Thyroid gland (tissue), 4 donors: ENCODE results near the gene OR2V2. TPM values are rescaled to one million over a fixed set of nuclear protein-coding genes. Genes with fewer than 3 reads are reported as not detected.

Experiments
- DNase-seq, 2 donors: peaks; one replicate each; pipeline ENCODE4 v3.0.0-alpha.2; 2019
- H3K27ac ChIP-seq, 3 donors: fragments of 200-600 bp; sonication (generic); 1 replicate in 2 of 3; 2 replicates in 1 of 3; pipeline ENCODE4 v1.5.1; 2016 to 2019; ENCODE audit warnings: mild to moderate bottlenecking in 1 of 3, moderate library complexity in 1 of 3
- H3K27me3 ChIP-seq: fragments of 200-600 bp; sonication (generic); one replicate; pipeline ENCODE4 v1.5.1; 2019
- H3K36me3 ChIP-seq, 2 donors: fragments of 200-600 bp; sonication (generic); one replicate each; pipeline ENCODE4 v1.5.1; 2016 to 2019
- H3K4me1 ChIP-seq, 2 donors: fragments of 200-600 bp; sonication (generic); one replicate each; pipeline ENCODE4 v1.5.1; 2017 to 2019
- H3K4me3 ChIP-seq, 3 donors: fragments of 200-600 bp; sonication (generic); replicated peaks in 1 of 3; 1 replicate in 2 of 3; 2 replicates in 1 of 3; pipeline ENCODE4 v1.5.1; 2016; ENCODE audit warnings: mild to moderate bottlenecking in 1 of 3
- H3K9me3 ChIP-seq: fragments of 200-600 bp; sonication (generic); one replicate; pipeline ENCODE4 v1.5.1; 2017
- CTCF ChIP-seq, 6 experiments: fragments of 200-600 bp in 3 of 6; fragments of 450-650 bp in 3 of 6; sonication (generic) in 3 of 6; IDR thresholded peaks; one replicate each; pipeline ENCODE4 v1.5.1; 2016 to 2019; ENCODE audit warnings: antibody characterized with exemption in 6 of 6, mild to moderate bottlenecking in 2 of 6, inconsistent platforms in 1 of 6, moderate library complexity in 1 of 6
- POLR2A ChIP-seq, 2 donors: fragments of 450-650 bp; IDR thresholded peaks; one replicate each; pipeline ENCODE4 v1.6.1; 2017; ENCODE audit warnings: antibody characterized with exemption in 2 of 2, mild to moderate bottlenecking in 2 of 2, moderate library complexity in 1 of 2
- WGBS, 2 donors: methylation state at CpG; one replicate each; pipeline ENCODE4 v1.1.5; 2017; 5-methylcytosine and 5-hydroxymethylcytosine counted together
- intact Hi-C: fragments of 100-400 bp; cut with DNase I; formaldehyde crosslinking; loops from one replicate; pipeline ENCODE4 v1.15.1; 2023
- total RNA-seq, 4 donors: library from RNA; depleted of rRNA; stranded (reverse); fragments of >200 nt; gene quantifications; one replicate each; pipeline ENCODE4 v1.2.3, GENCODE V29; 2016

Gene OR2V2
- total RNA-seq, 4 donors from 2014 or later, result not detected

- peaks cover 7% of the 10 kb centered on the region for H3K27me3 ChIP-seq
- intact Hi-C loops, result no loop called here
- H3K4me3 ChIP-seq, result no peak overlapping the region
- no peak overlapping the region for H3K27ac ChIP-seq
- no peaks in the 10 kb centered on the region for H3K9me3 ChIP-seq
- 72 to 87% methylated on average over 5 of the region's 5 CpGs for WGBS, 2 donors
- no peak for TF ChIP-seq CTCF (IDR thresholded peaks at IDR 0.05)
- TF ChIP-seq POLR2A (IDR thresholded peaks at IDR 0.05), result no peak
- H3K36me3 ChIP-seq, result no peaks in the 10 kb centered on the region
- DNase-seq, result no peak
- H3K4me1 ChIP-seq, result no peaks in the 10 kb centered on the region
Measured at GRCh38 chr5:181120761-181121160, 26.6 kb upstream of the OR2V2 start.

GRCh38 chr5:181121675-181122561 is 25.5 kb upstream of the OR2V2 start:
- no peaks in the 10 kb centered on the region for H3K9me3 ChIP-seq
- H3K4me3 ChIP-seq, result no peak overlapping the region
- H3K4me1 ChIP-seq, result no peaks in the 10 kb centered on the region
- H3K36me3 ChIP-seq, result no peaks in the 10 kb centered on the region
- intact Hi-C loops, result no loop called here
- 55 to 60% methylated on average over 22 to 24 of the region's 28 CpGs for WGBS, 2 donors
- H3K27ac ChIP-seq, result no peak overlapping the region
- TF ChIP-seq CTCF (IDR thresholded peaks at IDR 0.05) (peak in 1 of 6 experiments; percentile 5), POLR2A (IDR thresholded peaks at IDR 0.05) (no peak)
- no peak for DNase-seq
- peaks cover 7% of the 10 kb centered on the region for H3K27me3 ChIP-seq

DNA sequence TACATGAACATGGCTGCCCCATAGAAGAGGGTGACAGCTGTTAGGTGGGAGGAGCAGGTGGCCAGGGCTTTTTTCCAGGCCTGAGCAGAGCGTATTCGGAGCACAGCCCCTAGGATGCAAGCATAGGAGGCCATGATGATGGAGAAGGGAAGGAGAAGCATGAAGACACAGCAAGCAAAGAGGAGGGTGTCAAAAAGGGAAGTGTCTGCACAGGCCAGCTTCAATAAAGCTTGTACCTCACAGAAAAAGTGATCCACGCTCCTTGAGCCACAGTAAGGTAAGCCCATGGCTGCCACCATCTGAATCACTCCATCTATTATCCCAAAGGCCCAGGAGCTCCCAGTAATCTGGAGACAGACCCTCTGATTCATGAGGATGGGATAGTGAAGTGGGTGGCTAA is 22.9 kb upstream of the OR2V2 start:
- intact Hi-C loops, result no loop called here
- peaks cover 7% of the 10 kb centered on the region for H3K27me3 ChIP-seq

GRCh38 chr5:181126841-181127240 is 20.5 kb upstream of the OR2V2 start:
- H3K36me3 ChIP-seq, result no peaks in the 10 kb centered on the region
- no peaks in the 10 kb centered on the region for H3K9me3 ChIP-seq
- peaks cover 7% of the 10 kb centered on the region for H3K27me3 ChIP-seq
- no peak overlapping the region for H3K27ac ChIP-seq
- WGBS, 2 donors, result 66 to 74% methylated on average over 18 of the region's 18 CpGs
- DNase-seq, result no peak
- TF ChIP-seq CTCF (IDR thresholded peaks at IDR 0.05) (no peak), POLR2A (IDR thresholded peaks at IDR 0.05) (no peak)
- H3K4me1 ChIP-seq, result no peaks in the 10 kb centered on the region
- intact Hi-C loops, result no loop called here
- no peak overlapping the region for H3K4me3 ChIP-seq

More for the DNA sequence above, 22.9 kb upstream of the OR2V2 start:
- DNase-seq, result no peak
- Histone ChIP-seq H3K4me1 (no peaks in the 10 kb centered on the region), H3K9me3 (no peaks in the 10 kb centered on the region), H3K36me3 (no peaks in the 10 kb centered on the region), H3K27ac (no peak overlapping the region), H3K4me3 (no peak overlapping the region)
- TF ChIP-seq POLR2A (IDR thresholded peaks at IDR 0.05) (no peak), CTCF (IDR thresholded peaks at IDR 0.05) (no peak)
- 83 to 85% methylated on average over 3 of the region's 3 CpGs for WGBS, 2 donors

GRCh38 chr5:181127456-181127855 is 19.9 kb upstream of the OR2V2 start:
- no peak overlapping the region for H3K27ac ChIP-seq
- intact Hi-C loops, result no loop called here
- H3K36me3 ChIP-seq, result no peaks in the 10 kb centered on the region
- 87 to 89% methylated on average over 7 to 10 of the region's 10 CpGs for WGBS, 2 donors
- H3K9me3 ChIP-seq, result no peaks in the 10 kb centered on the region
- no peak for DNase-seq
- peaks cover 4% of the 10 kb centered on the region for H3K27me3 ChIP-seq
- H3K4me3 ChIP-seq, result no peak overlapping the region
- TF ChIP-seq POLR2A (IDR thresholded peaks at IDR 0.05) (no peak), CTCF (IDR thresholded peaks at IDR 0.05) (no peak)
- no peaks in the 10 kb centered on the region for H3K4me1 ChIP-seq
